ENCODE data around the gene MZT2B. TPM values are rescaled to one million over a fixed set of nuclear protein-coding genes. Genes with fewer than 3 reads are reported as not detected.

Gene MZT2B
- total and polyA plus RNA-seq, 2 of the 8 experiments (the other 6 are each of a cell fraction or from before 2014, with no cell fraction given) = 90.3 to 151 TPM

DNA sequence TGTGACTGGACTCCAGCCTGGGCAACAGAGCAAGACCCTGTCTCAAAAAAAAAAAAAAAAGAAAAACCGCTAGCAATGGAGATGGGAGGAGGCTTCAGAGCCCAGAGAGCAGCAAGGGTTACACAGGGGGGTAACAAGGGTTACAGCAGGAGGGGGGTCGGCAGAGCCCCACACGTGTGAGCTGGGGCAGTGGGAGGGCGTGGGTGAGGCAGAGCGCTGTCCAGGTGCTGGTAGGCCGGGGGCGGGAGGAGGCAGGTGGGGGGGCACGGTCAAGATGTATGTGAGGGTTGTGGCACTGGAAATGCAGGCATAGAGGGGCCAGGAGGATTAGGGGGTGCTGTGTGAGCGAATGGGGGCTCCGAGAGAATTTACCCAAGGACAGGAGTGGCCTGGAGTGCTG is 3.4 kb downstream of the MZT2B start (continued):
- TF ChIP-seq CHD7 (IDR thresholded peaks at IDR 0.05; ENCODE audit: insufficient replicate concordance, low read length) (no peak), TEAD4 (IDR thresholded peaks at IDR 0.05; ENCODE audit: low read depth, low read length) (no peak), TAF1 (IDR thresholded peaks at IDR 0.05; ENCODE audit: low read depth, low read length) (no peak), USF2 (IDR thresholded peaks at IDR 0.05; ENCODE audit: low read length) (no peak), NRF1 (IDR thresholded peaks at IDR 0.05; ENCODE audit: low read depth, low read length) (no peak), CEBPB (IDR thresholded peaks at IDR 0.05; ENCODE audit: low read depth, low read length) (no peak), CHD2 (IDR thresholded peaks at IDR 0.05; ENCODE audit: low read length) (no peak), GTF2F1 (IDR thresholded peaks at IDR 0.05; ENCODE audit: borderline replicate concordance, low read depth, low read length) (no peak), JUND (IDR thresholded peaks at IDR 0.05; ENCODE audit: low read length) (no peak), CBX5 (IDR thresholded peaks at IDR 0.05; ENCODE audit: low read depth, low read length) (no peak), SP4 (IDR thresholded peaks at IDR 0.05; ENCODE audit: low read length) (no peak)

Measured in H1 (cell line).